GM23338 (cell line): Measurements from ENCODE around the gene CRLF3. TPM values are rescaled to one million over a fixed set of nuclear protein-coding genes. Genes with fewer than 3 reads are reported as not detected.
A peak's percentile ranks its signal among the peaks of the same experiment; 100 is the strongest.

ENCODE experiments used
- ATAC-seq: fragments of 200-7000 bp; cut with Tn5 transposase; 3 replicates; pipeline ENCODE4 v1.9.1; 2020
- DNase-seq: peaks from one replicate; pipeline ENCODE4 v3.0.0-alpha.2; 2015; ENCODE audit warnings: low spot score
- H2AFZ ChIP-seq: fragments of 200-600 bp; sonication (generic); 2 replicates; pipeline ENCODE4 v1.8.0; 2016; ENCODE audit warnings: antibody characterized with exemption, mild to moderate bottlenecking, moderate library complexity
- H3F3A ChIP-seq: fragments of 200-600 bp; sonication (generic); replicated peaks from 2 replicates; pipeline ENCODE4 v1.8.0; 2017; ENCODE audit warnings: antibody characterized with exemption, mixed run types, low read depth
- H3K27ac ChIP-seq: fragments of 200-600 bp; sonication (generic); 2 replicates; pipeline ENCODE4 v1.6.1; 2016; ENCODE audit warnings: low read depth
- H3K27me3 ChIP-seq: fragments of 200-600 bp; sonication (generic); 2 replicates; pipeline ENCODE4 v1.8.0; 2016; ENCODE audit warnings: mild to moderate bottlenecking, mixed run types, moderate library complexity; ENCODE audit not compliant: insufficient read depth
- H3K36me3 ChIP-seq: fragments of 200-600 bp; sonication (generic); 2 replicates; pipeline ENCODE4 v1.8.0; 2016; ENCODE audit warnings: mild to moderate bottlenecking; ENCODE audit not compliant: insufficient read depth
- H3K4me1 ChIP-seq: fragments of 200-600 bp; sonication (generic); 2 replicates; pipeline ENCODE4 v1.8.0; 2016; ENCODE audit warnings: mild to moderate bottlenecking, moderate library complexity; ENCODE audit not compliant: insufficient read depth
- H3K4me2 ChIP-seq: fragments of 200-600 bp; sonication (generic); 2 replicates; pipeline ENCODE4 v1.7.1; 2017; ENCODE audit warnings: mixed run types
- H3K4me3 ChIP-seq: fragments of 200-600 bp; sonication (generic); 2 replicates; pipeline ENCODE4 v1.6.1; 2016; ENCODE audit warnings: mixed run types
- H3K79me2 ChIP-seq: fragments of 200-600 bp; sonication (generic); replicated peaks from 2 replicates; pipeline ENCODE4 v1.8.0; 2017; ENCODE audit warnings: mild to moderate bottlenecking; ENCODE audit not compliant: insufficient read depth
- H3K9me2 ChIP-seq: fragments of 200-600 bp; sonication (generic); 2 replicates; pipeline ENCODE4 v1.8.0; 2017; ENCODE audit not compliant: insufficient read depth
- H4K20me1 ChIP-seq: fragments of 200-600 bp; sonication (generic); replicated peaks from 2 replicates; pipeline ENCODE4 v1.8.0; 2017; ENCODE audit warnings: mild to moderate bottlenecking; ENCODE audit not compliant: insufficient read depth
- H3K27ac Mint-ChIP-seq: 2 replicates; pipeline ENCODE4 v1.8.0; 2020; ENCODE audit warnings: inconsistent platforms, mild to moderate bottlenecking, moderate library complexity, mixed read lengths
- H3K27me3 Mint-ChIP-seq: 3 replicates; pipeline ENCODE4 v1.8.0; 2022; ENCODE audit warnings: low read depth, mild to moderate bottlenecking, moderate library complexity, mixed read lengths, inconsistent platforms; ENCODE audit not compliant: insufficient read depth, poor library complexity
- H3K36me3 Mint-ChIP-seq: 3 replicates; pipeline ENCODE4 v1.8.0; 2021; ENCODE audit warnings: low read depth, mild to moderate bottlenecking, inconsistent platforms, moderate library complexity, mixed read lengths
- H3K4me1 Mint-ChIP-seq: 3 replicates; pipeline ENCODE4 v1.8.0; 2020; ENCODE audit warnings: mild to moderate bottlenecking, inconsistent platforms, mixed read lengths
- H3K4me3 Mint-ChIP-seq: 3 replicates; pipeline ENCODE4 v1.8.0; 2021; ENCODE audit warnings: moderate library complexity, mild to moderate bottlenecking, inconsistent platforms, mixed read lengths
- H3K9me3 Mint-ChIP-seq: 3 replicates; pipeline ENCODE4 v1.8.0; 2020; ENCODE audit warnings: moderate library complexity, mild to moderate bottlenecking, inconsistent platforms, mixed read lengths
- CREB1 ChIP-seq: fragments of 250-450 bp; sonication (Bioruptor Pico); IDR thresholded peaks from 2 replicates; pipeline ENCODE4 v1.5.0; 2020; ENCODE audit warnings: low read depth, mild to moderate bottlenecking, moderate library complexity
- EZH2 ChIP-seq: fragments of 200-600 bp; sonication (generic); IDR thresholded peaks from one replicate; pipeline ENCODE4 v1.8.0; 2017; ENCODE audit warnings: antibody characterized with exemption, mild to moderate bottlenecking, low read depth; ENCODE audit not compliant: unreplicated experiment
- JUNB ChIP-seq: IDR thresholded peaks from one replicate; pipeline ENCODE4 v1.6.1; 2016; ENCODE audit warnings: antibody characterized with exemption; ENCODE audit not compliant: unreplicated experiment
- NANOG ChIP-seq: IDR thresholded peaks from 2 replicates; pipeline ENCODE4 v1.6.1; 2016; ENCODE audit warnings: antibody characterized with exemption, borderline replicate concordance
- POLR2AphosphoS5 ChIP-seq: IDR thresholded peaks from 2 replicates; pipeline ENCODE4 v1.6.1; 2016; ENCODE audit warnings: antibody characterized with exemption, low read depth
- STAT1 ChIP-seq: IDR thresholded peaks from one replicate; pipeline ENCODE4 v1.6.1; 2016; ENCODE audit warnings: antibody characterized with exemption; ENCODE audit not compliant: unreplicated experiment
- ZNF114 ChIP-seq: fragments of 250-450 bp; sonication (Bioruptor Pico); IDR thresholded peaks from 2 replicates; pipeline ENCODE4 v1.5.0; 2020; ENCODE audit warnings: mild to moderate bottlenecking, moderate library complexity
- ZNF331 ChIP-seq: fragments of 250-450 bp; sonication (Bioruptor Pico); IDR thresholded peaks from 2 replicates; pipeline ENCODE4 v1.5.0; 2020; ENCODE audit warnings: low read depth, mild to moderate bottlenecking, moderate library complexity
- polyA plus RNA-seq: library from polyadenylated mRNA; unstranded; fragments of >200 nt; fragmentation: Nextera tagmentation; extraction: Ambion mirVana; gene quantifications from 2 replicates; pipeline ENCODE4 v1.2.1, GENCODE V29; 2016
- total RNA-seq: library from RNA; depleted of rRNA; stranded (reverse); fragments of >200 nt; shearing (Covaris generic); gene quantifications from 2 replicates; pipeline ENCODE4 v1.2.3, GENCODE V29; 2014
- TF ChIP-seq, protein P1 (sequence below): fragments of 250-450 bp; sonication (Bioruptor Pico); IDR thresholded peaks from 2 replicates; pipeline ENCODE4 v1.5.0; 2020; ENCODE audit warnings: mild to moderate bottlenecking, moderate library complexity
- TF ChIP-seq, protein P2 (sequence below): IDR thresholded peaks from one replicate; pipeline ENCODE4 v1.6.1; 2018; ENCODE audit warnings: antibody characterized with exemption; ENCODE audit not compliant: unreplicated experiment
- TF ChIP-seq, protein P3 (sequence below): IDR thresholded peaks from 2 replicates; pipeline ENCODE4 v1.6.1; 2016; ENCODE audit warnings: antibody characterized with exemption

CRLF3 gene
- total and polyA plus RNA-seq, 2 experiments from 2014 or later = 24.2 to 28.6 TPM

DNA sequence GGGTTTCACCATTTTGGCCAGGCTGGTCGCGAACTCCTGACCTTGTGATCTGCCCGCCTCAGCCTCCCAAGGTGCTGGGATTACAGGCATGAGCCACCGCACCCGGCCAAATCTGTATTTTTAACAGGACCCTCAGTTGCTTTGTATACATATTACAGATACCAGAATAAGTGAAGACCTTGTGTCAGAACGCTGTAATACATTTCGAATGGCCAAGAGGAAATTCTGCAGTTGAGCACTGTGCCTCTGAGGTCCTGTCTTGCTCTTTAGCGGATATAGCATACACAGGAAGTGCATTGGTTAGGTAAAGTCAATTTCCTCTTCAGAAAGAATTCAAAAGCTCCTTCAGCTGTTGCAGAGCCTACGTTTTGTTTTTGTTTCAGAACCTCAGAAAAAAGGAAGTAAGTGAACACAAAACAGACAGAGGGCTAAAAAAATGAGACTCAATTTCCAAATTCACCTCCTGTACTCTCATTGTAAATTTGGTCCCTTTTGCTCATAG lies 15.7 kb downstream of the CRLF3 start (continued):
- no peak for TF ChIP-seq POLR2AphosphoS5
- no peak for TF ChIP-seq ZNF331 (CRISPR knock-in tag)
- no peak for TF ChIP-seq STAT1
- TF ChIP-seq, protein P1, sequence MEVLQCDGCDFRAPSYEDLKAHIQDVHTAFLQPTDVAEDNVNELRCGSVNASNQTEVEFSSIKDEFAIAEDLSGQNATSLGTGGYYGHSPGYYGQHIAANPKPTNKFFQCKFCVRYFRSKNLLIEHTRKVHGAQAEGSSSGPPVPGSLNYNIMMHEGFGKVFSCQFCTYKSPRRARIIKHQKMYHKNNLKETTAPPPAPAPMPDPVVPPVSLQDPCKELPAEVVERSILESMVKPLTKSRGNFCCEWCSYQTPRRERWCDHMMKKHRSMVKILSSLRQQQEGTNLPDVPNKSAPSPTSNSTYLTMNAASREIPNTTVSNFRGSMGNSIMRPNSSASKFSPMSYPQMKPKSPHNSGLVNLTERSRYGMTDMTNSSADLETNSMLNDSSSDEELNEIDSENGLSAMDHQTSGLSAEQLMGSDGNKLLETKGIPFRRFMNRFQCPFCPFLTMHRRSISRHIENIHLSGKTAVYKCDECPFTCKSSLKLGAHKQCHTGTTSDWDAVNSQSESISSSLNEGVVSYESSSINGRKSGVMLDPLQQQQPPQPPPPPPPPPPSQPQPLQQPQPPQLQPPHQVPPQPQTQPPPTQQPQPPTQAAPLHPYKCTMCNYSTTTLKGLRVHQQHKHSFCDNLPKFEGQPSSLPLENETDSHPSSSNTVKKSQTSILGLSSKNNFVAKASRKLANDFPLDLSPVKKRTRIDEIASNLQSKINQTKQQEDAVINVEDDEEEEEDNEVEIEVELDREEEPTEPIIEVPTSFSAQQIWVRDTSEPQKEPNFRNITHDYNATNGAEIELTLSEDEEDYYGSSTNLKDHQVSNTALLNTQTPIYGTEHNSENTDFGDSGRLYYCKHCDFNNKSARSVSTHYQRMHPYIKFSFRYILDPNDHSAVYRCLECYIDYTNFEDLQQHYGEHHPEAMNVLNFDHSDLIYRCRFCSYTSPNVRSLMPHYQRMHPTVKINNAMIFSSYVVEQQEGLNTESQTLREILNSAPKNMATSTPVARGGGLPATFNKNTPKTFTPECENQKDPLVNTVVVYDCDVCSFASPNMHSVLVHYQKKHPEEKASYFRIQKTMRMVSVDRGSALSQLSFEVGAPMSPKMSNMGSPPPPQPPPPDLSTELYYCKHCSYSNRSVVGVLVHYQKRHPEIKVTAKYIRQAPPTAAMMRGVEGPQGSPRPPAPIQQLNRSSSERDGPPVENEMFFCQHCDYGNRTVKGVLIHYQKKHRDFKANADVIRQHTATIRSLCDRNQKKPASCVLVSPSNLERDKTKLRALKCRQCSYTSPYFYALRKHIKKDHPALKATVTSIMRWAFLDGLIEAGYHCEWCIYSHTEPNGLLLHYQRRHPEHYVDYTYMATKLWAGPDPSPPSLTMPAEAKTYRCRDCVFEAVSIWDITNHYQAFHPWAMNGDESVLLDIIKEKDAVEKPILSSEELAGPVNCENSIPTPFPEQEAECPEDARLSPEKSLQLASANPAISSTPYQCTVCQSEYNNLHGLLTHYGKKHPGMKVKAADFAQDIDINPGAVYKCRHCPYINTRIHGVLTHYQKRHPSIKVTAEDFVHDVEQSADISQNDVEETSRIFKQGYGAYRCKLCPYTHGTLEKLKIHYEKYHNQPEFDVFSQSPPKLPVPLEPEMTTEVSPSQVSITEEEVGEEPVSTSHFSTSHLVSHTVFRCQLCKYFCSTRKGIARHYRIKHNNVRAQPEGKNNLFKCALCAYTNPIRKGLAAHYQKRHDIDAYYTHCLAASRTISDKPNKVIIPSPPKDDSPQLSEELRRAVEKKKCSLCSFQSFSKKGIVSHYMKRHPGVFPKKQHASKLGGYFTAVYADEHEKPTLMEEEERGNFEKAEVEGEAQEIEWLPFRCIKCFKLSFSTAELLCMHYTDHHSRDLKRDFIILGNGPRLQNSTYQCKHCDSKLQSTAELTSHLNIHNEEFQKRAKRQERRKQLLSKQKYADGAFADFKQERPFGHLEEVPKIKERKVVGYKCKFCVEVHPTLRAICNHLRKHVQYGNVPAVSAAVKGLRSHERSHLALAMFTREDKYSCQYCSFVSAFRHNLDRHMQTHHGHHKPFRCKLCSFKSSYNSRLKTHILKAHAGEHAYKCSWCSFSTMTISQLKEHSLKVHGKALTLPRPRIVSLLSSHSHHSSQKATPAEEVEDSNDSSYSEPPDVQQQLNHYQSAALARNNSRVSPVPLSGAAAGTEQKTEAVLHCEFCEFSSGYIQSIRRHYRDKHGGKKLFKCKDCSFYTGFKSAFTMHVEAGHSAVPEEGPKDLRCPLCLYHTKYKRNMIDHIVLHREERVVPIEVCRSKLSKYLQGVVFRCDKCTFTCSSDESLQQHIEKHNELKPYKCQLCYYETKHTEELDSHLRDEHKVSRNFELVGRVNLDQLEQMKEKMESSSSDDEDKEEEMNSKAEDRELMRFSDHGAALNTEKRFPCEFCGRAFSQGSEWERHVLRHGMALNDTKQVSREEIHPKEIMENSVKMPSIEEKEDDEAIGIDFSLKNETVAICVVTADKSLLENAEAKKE (CRISPR knock-in tag) = no peak
- no peak for TF ChIP-seq NANOG
- TF ChIP-seq EZH2 = no peak
- no peak for TF ChIP-seq ZNF114

DNA sequence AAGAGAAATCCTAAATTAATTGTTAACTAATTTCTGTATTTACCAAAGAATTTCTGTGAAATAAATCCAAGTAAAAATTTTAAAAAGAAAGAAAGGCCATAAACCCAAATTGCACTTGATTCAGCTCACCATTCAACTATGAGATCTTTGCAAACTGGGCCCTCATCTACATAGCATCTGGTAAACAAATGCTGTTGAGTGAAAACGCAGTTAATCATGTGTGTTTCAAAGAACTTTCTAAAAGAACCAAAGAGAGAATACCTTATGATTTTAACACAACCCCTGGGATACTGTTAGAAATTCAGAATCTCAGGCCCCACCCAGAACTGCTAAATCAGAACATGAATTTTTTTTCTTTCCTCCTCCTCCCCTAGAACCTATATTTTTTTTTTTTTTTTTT lies 16.6 kb downstream of the CRLF3 start:
- ATAC-seq = no peak
- peaks cover 30% of the 10 kb centered on the region for H4K20me1 ChIP-seq
- H3F3A ChIP-seq = 0 out of 2 replicates have a peak, but pooled peaks cover 6% of the 10 kb centered on the region
- Mint-ChIP-seq H3K27ac (no peak overlapping the region), H3K27me3 (no peaks in the 10 kb centered on the region), H3K4me3 (no peak overlapping the region), H3K4me1 (peaks cover 18% of the 10 kb centered on the region), H3K9me3 (no peaks in the 10 kb centered on the region), H3K36me3 (peaks cover 22% of the 10 kb centered on the region)
- peak overlapping the region; percentile 4; the same call in 1 of the 2 replicates for H3K27ac ChIP-seq
- H2AFZ ChIP-seq = no peak overlapping the region
- peaks cover 14% of the 10 kb centered on the region; the same call in 1 of the 2 replicates for H3K36me3 ChIP-seq
- H3K4me3 ChIP-seq = no peak overlapping the region
- no peak overlapping the region for H3K4me2 ChIP-seq
- no peak for DNase-seq
- peaks cover 16% of the 10 kb centered on the region for H3K4me1 ChIP-seq
- peaks cover 77% of the 10 kb centered on the region for H3K79me2 ChIP-seq
- no peaks in the 10 kb centered on the region for H3K9me2 ChIP-seq
- H3K27me3 ChIP-seq = no peaks in the 10 kb centered on the region
- TF ChIP-seq CREB1 (no peak), JUNB (no peak)
- TF ChIP-seq, protein P2, sequence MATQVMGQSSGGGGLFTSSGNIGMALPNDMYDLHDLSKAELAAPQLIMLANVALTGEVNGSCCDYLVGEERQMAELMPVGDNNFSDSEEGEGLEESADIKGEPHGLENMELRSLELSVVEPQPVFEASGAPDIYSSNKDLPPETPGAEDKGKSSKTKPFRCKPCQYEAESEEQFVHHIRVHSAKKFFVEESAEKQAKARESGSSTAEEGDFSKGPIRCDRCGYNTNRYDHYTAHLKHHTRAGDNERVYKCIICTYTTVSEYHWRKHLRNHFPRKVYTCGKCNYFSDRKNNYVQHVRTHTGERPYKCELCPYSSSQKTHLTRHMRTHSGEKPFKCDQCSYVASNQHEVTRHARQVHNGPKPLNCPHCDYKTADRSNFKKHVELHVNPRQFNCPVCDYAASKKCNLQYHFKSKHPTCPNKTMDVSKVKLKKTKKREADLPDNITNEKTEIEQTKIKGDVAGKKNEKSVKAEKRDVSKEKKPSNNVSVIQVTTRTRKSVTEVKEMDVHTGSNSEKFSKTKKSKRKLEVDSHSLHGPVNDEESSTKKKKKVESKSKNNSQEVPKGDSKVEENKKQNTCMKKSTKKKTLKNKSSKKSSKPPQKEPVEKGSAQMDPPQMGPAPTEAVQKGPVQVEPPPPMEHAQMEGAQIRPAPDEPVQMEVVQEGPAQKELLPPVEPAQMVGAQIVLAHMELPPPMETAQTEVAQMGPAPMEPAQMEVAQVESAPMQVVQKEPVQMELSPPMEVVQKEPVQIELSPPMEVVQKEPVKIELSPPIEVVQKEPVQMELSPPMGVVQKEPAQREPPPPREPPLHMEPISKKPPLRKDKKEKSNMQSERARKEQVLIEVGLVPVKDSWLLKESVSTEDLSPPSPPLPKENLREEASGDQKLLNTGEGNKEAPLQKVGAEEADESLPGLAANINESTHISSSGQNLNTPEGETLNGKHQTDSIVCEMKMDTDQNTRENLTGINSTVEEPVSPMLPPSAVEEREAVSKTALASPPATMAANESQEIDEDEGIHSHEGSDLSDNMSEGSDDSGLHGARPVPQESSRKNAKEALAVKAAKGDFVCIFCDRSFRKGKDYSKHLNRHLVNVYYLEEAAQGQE = no peak
- TF ChIP-seq, protein P3, sequence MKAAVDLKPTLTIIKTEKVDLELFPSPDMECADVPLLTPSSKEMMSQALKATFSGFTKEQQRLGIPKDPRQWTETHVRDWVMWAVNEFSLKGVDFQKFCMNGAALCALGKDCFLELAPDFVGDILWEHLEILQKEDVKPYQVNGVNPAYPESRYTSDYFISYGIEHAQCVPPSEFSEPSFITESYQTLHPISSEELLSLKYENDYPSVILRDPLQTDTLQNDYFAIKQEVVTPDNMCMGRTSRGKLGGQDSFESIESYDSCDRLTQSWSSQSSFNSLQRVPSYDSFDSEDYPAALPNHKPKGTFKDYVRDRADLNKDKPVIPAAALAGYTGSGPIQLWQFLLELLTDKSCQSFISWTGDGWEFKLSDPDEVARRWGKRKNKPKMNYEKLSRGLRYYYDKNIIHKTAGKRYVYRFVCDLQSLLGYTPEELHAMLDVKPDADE = no peak
